AG04450 (cell line): ENCODE results near the gene RIBC1. TPM values are rescaled to one million over a fixed set of nuclear protein-coding genes. Genes with fewer than 3 reads are reported as not detected.

Experiments used
- CTCF ChIA-PET: fragments of 300-600, 350-600 bp; formaldehyde crosslinking; extraction: SDS; loops from one replicate; lab custom pipeline; 2022; ENCODE audit warnings: antibody characterized with exemption, inconsistent platforms; lab: Charles Lee
- POLR2A ChIA-PET: fragments of 350-600 bp; formaldehyde crosslinking; extraction: SDS; loops from one replicate; lab custom pipeline; 2021; ENCODE audit warnings: antibody characterized with exemption, inconsistent platforms; lab: Yijun Ruan, JAX
- DNase-seq: peaks from one replicate; pipeline ENCODE4 v3.0.0-alpha.2; 2011; ENCODE audit warnings: low read depth, low spot score
- H3K27ac ChIP-seq: one replicate; pipeline ENCODE4 v1.5.1; 2012; ENCODE audit warnings: low read depth, low read length, control low read depth
- H3K27me3 ChIP-seq: one replicate; pipeline ENCODE4 v1.6.0; 2012; ENCODE audit warnings: low read length; ENCODE audit not compliant: control insufficient read depth, insufficient read depth
- H3K4me3 ChIP-seq: 2 replicates; pipeline ENCODE4 v1.5.1; 2011; ENCODE audit warnings: mild to moderate bottlenecking, low read depth, low read length, control low read depth
- H3K9me3 ChIP-seq: 2 replicates; pipeline ENCODE4 v1.5.1; 2012; ENCODE audit warnings: low read length; ENCODE audit not compliant: control insufficient read depth, insufficient read depth
- CTCF ChIP-seq: IDR thresholded peaks from 2 replicates; pipeline ENCODE4 v1.5.1; 2011; ENCODE audit warnings: low read depth, low read length, control low read depth, inconsistent platforms
- polyA plus RNA-seq: library from polyadenylated mRNA; depleted of rRNA; stranded (reverse); fragments of >200 nt; gene quantifications from 2 replicates; pipeline ENCODE4 v1.2.3, GENCODE V29; 2011

Gene RIBC1
- polyA plus RNA-seq, 1 experiment, result 0.31 TPM

GRCh38 chrX:53421125-53421524, 1.5 kb upstream of the RIBC1 start:
- Histone ChIP-seq H3K27ac (no peak overlapping the region), H3K4me3 (peak overlapping the region; percentile 71), H3K9me3 (no peaks in the 10 kb centered on the region), H3K27me3 (no peaks in the 10 kb centered on the region)
- DNase-seq, result no peak
- ChIA-PET CTCF (no interaction called here), POLR2A (no interaction called here)
- TF ChIP-seq CTCF, result no peak

- Histone ChIP-seq H3K27me3 (no peaks in the 10 kb centered on the region), H3K9me3 (no peaks in the 10 kb centered on the region), H3K27ac (peak overlapping the region; percentile 87), H3K4me3 (peak overlapping the region; percentile 71)
- ChIA-PET CTCF (interaction anchor here (1.7 to 2.2 kb wide), 2 partner anchors 104 to 138 kb away, joined by 6 to 7 read pairs; no protein-coding TSS in a partner anchor), POLR2A (interaction anchor here (0.9 to 1.1 kb wide), 3 partner anchors 60 to 171 kb away, joined by 3 to 5 read pairs (median 4); no protein-coding TSS in a partner anchor)
- no peak for TF ChIP-seq CTCF
- DNase-seq, result no peak
Measured at GRCh38 chrX:53421772-53422085, 944 bp upstream of the RIBC1 start.

- ChIA-PET CTCF (interaction anchor here (0.6 to 2.2 kb wide), 6 partner anchors 13 to 138 kb away, joined by 3 to 7 read pairs (median 5); no protein-coding TSS in a partner anchor), POLR2A (interaction anchor here (0.6 to 1.2 kb wide), 6 partner anchors 19 to 264 kb away, joined by 3 to 5 read pairs (median 4); no protein-coding TSS in a partner anchor)
- Histone ChIP-seq H3K4me3 (peak within 1 kb of the TSS; percentile 71), H3K9me3 (no peaks in the 10 kb centered on the region), H3K27me3 (no peaks in the 10 kb centered on the region), H3K27ac (peak within 1 kb of the TSS; percentile 87)
- TF ChIP-seq CTCF, result no peak
- peak; percentile 92 for DNase-seq
Measured at GRCh38 chrX:53422086-53422860, 400 bp upstream of the RIBC1 start, which contains the start of gene SMC1A. SMC1A (minus strand) TSS chrX:53422654; CDS start chrX:53422600, 54 bp downstream.

- Histone ChIP-seq H3K27ac (no peak overlapping the region), H3K4me3 (no peak overlapping the region), H3K9me3 (no peaks in the 10 kb centered on the region), H3K27me3 (no peaks in the 10 kb centered on the region)
- TF ChIP-seq CTCF, result no peak
- no peak for DNase-seq
- POLR2A ChIA-PET, result no interaction called here
- CTCF ChIA-PET, result no interaction called here
Measured at GRCh38 chrX:53429755-53430154, 7.1 kb downstream of the RIBC1 start.

GRCh38 chrX:53430231-53430630, 7.6 kb downstream of the RIBC1 start:
- Histone ChIP-seq H3K9me3 (no peaks in the 10 kb centered on the region), H3K4me3 (no peak overlapping the region), H3K27ac (no peak overlapping the region), H3K27me3 (no peaks in the 10 kb centered on the region)
- no peak for DNase-seq
- ChIA-PET POLR2A (interaction anchor here (0.6 kb wide), 1 partner anchor 45 kb away, joined by 5 read pairs; no protein-coding TSS in a partner anchor), CTCF (no interaction called here)
- no peak for TF ChIP-seq CTCF
